GM20000 (cell line): ENCODE results near the gene KCNJ6.
"Not testable (repeated sequence)": the region's sequence is repeated elsewhere in the genome, so short reads cannot be mapped to it uniquely, and the experiment has no call there.

ENCODE experiments used
- DNase-seq: peaks from one replicate; pipeline ENCODE4 v3.0.0; 2012; ENCODE audit warnings: low spot score
- TF ChIP-seq, protein P1 (sequence below): IDR thresholded peaks from 2 replicates; pipeline ENCODE4 v1.5.1; 2012; ENCODE audit warnings: mild to moderate bottlenecking, control low read depth; ENCODE audit errors: extremely low read depth, missing control alignments

The KCNJ6 gene

DNA sequence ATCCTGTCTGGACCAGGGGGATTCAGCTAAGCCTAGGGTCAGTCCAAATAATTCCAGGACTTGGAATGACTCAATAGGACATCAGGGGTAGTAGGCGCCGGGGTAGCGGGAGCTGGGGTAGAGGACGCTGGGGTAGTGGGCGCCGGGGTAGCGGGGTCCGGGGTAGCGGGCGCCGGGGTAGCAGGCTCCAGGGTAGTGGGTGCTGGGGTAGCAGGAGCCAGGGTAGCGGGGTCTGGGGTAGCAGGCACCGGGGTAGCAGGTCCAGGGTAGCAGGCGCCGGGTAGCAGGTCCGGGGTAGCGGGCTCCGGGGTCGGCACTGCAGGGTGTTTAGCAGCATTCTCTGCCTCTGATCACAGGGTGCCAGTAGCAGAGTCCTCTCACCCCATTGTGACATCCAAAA is 248.9 kb downstream of the KCNJ6 start:
- TF ChIP-seq, protein P1, sequence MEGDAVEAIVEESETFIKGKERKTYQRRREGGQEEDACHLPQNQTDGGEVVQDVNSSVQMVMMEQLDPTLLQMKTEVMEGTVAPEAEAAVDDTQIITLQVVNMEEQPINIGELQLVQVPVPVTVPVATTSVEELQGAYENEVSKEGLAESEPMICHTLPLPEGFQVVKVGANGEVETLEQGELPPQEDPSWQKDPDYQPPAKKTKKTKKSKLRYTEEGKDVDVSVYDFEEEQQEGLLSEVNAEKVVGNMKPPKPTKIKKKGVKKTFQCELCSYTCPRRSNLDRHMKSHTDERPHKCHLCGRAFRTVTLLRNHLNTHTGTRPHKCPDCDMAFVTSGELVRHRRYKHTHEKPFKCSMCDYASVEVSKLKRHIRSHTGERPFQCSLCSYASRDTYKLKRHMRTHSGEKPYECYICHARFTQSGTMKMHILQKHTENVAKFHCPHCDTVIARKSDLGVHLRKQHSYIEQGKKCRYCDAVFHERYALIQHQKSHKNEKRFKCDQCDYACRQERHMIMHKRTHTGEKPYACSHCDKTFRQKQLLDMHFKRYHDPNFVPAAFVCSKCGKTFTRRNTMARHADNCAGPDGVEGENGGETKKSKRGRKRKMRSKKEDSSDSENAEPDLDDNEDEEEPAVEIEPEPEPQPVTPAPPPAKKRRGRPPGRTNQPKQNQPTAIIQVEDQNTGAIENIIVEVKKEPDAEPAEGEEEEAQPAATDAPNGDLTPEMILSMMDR, result no peak
- DNase-seq, result no peak

DNA sequence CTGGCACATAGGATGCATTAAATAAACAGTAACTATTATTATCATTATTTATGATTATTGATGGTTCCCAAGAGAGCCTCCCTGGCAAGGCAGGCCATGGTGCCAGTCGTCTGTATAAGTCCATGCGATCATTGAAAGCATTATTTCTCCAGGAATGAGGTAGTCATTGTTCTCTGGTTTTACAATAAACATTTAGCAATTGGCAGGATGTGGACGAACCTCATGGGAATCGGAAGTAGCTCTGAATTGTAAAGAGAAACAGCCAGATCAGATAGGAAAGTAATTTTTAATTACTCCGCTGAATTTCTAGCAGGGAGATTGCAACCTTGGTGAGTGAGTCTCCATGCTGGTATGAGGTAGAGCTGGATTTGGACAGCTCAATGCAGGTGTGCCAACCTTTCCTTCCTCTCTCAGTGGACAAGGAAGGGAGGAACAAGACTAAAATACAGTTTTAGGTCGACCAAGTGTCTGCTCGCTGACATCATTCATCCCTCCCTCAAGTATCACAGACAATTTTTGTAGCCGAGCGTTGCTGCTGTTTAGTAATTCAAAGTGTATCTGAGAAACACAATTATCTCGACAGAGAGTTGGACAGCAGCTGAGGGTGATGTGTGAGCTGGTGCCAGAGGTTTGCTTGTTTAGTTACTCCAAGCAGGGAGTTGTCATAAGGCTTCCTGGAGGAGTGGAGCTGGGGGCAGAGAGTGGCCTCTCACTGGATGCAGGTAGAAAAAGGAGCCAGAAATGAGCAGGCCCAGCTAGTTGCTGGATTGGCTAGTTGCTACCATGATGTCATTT is 250.8 kb downstream of the KCNJ6 start:
- no peak for DNase-seq
- TF ChIP-seq, protein P1, result no peak

DNA sequence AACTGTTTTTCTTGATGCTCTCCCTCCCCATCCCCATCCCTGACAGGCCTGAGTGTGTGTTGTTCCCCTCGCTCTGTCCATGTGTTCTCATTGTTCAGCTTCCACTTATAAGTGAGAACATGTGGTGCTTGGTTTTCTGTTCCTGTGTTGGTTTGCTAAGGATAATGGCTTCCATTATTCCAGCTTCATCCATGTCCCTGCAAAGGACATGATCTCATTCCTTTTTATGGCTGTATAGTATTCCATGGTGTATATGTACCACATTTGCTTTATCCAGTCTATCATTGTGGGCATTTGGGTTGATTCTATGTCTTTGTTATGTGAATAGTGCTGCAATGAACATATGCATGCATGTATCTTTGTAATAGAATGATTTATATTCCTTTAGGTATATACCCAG is 254.0 kb downstream of the KCNJ6 start:
- not testable (repeated sequence) for DNase-seq

DNA sequence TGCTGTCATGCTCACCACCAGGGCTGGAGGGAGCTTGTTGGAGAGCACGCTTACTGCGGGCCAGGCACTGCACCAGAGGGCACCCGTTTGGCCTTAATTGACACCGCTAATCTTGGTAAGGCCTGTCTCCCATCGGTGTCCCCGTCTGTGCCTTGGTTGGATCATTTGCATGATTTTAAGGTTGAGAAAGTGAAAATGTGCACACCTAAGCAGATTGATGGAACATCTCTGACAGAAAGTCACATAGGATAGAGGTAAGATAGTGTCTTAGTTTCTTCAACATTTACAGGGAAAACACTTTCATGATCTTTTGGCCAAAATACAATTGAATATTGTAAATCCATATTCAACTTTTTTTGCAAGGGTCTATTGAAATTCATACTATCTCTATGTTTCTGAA is 255.5 kb downstream of the KCNJ6 start:
- TF ChIP-seq, protein P1, result no peak
- DNase-seq, result no peak

DNA sequence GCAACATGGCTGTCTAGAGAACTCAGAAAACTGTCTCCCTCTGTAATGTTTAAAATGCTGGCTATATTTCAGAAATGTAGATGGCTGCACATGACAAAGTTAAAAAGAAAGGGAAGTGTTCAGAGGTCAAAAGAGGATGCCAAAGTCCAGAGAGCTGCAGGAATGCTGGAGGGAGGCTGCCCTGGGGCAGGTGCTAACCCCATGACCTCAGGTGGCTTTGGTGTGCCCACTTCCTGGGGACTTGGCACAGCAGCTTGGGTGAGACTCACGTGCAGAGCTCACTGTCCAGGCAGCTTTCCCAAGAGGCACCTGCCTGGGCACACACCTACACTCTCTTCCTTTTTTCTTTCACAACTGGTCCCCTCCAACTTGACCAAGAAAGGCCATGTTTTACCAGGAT is 256.4 kb downstream of the KCNJ6 start:
- DNase-seq, result no peak
- TF ChIP-seq, protein P1, result no peak

DNA sequence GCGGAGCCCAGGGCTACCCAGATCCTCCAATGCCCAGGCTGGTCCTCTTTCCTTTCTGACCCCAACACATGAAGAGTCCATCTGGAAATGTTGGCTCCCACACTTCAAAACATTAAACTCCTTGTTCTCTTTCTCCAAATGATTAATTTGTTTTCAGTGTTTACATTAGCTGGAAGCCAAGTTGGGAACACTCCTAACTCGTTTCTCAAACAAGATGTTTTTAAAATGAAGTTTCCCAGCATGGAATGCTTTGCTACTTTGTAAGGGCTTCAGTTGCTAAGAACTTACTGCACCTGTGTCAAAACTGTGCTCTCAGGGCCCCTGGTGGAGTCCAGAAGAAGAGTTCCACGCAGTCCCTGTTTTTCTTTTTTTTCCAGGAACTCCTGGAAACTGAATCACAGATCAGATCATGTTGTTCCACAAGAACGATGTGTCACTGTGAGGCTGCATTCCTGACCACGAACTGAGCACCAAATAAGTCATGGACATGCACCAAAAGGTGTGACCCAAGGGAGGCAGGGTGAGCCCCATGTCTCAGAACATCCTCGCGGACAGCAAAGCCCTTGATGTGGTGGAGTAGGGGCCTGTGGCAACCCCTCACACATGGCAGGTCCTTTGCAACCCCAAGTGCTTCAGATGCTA is 257.3 kb downstream of the KCNJ6 start:
- no peak for DNase-seq

DNA sequence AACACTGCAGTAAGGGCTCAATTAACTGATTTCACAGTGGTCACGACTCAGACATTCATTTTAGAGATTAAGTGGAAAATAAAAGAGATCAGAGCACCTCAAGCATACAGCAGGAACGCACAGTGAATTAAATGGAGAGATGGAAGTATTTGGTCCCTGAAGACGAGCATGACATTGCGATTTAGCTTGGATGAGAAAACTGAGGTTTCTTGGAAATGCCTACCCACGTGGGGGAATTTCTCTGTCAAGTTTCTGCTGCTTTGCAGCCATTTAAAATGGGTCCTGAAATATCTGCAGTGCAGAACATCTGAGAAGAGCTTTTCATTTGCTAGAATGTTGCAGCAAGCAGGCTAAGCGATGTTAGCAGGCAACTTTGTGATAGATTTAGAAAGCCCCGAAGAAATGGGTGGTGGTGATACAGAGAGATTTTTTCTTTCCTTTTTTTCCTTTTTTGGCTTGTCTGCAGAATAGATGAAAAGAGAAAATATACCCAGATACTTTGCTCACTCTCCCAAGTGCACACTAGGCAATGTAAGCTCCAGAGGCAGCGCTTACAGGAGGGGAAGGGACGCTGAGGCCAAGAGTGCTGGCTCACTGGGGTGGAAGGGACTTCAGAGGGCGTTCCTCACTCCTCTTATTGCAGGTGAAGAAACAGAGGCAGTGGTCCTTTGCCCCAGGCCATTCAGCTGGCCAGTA is 258.0 kb downstream of the KCNJ6 start:
- no peak for DNase-seq

More for the DNA sequence above, 257.3 kb downstream of the KCNJ6 start:
- TF ChIP-seq, protein P1, result no peak

More for the DNA sequence above, 258.0 kb downstream of the KCNJ6 start:
- TF ChIP-seq, protein P1, result no peak
